ENCODE data around the gene BBS2.

GRCh38 chr16:56515665-56516064 lies 4.2 kb downstream of the BBS2 start:
- TF ChIP-seq POLR2A (IDR thresholded peaks at IDR 0.05) (no peak), CTCF (IDR thresholded peaks at IDR 0.05) (no peak), EP300 (IDR thresholded peaks at IDR 0.05; ENCODE audit: low read depth) (no peak), POLR2AphosphoS5 (IDR thresholded peaks at IDR 0.05) (no peak)

Data from transverse colon (tissue), 4 donors.